Measurements from ENCODE around the gene HTR2C.
A peak's percentile ranks its signal among the peaks of the same experiment; 100 is the strongest.

HTR2C gene

DNA sequence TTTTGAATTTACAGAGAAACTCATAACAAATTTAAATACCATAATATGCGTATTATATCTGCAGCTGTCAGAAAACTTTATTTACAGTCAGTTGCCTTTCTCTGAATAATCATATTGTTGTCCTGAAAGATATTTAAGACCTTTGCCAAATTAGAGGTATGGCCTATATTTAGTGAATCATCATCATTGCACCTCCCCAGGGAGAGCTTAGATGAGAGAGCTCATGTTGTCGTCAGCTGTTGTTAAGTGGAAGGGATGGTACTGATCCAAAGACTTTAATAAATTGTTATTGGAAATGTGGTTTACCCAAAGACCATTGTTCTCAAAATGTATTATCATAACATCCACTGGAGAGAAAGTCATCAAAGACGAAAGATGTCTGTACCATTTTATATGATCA lies 128.6 kb downstream of the HTR2C start:
- Histone ChIP-seq H3K9ac (ENCODE audit: insufficient read length, low read depth) (no peak overlapping the region), H3K9me3 (ENCODE audit: insufficient read depth, low read length) (no peaks in the 10 kb centered on the region), H3K36me3 (ENCODE audit: insufficient read depth, insufficient read length, low read length) (no peaks in the 10 kb centered on the region), H3K27me3 (ENCODE audit: insufficient read depth, insufficient read length) (no peaks in the 10 kb centered on the region), H3K4me1 (ENCODE audit: insufficient read depth, insufficient read length) (no peaks in the 10 kb centered on the region), H3K4me3 (ENCODE audit: insufficient read length, low read depth) (no peak overlapping the region)
- TF ChIP-seq ZNF274 (IDR thresholded peaks at IDR 0.05; ENCODE audit: low read depth, low read length) (no peak), YY1 (IDR thresholded peaks at IDR 0.05; ENCODE audit: insufficient read depth, insufficient read length) (no peak), SUZ12 (IDR thresholded peaks at IDR 0.05; ENCODE audit: extremely low read depth, insufficient read depth, insufficient read length) (no peak)
- no peak for DNase-seq (ENCODE audit: low read depth, low spot score)

DNA sequence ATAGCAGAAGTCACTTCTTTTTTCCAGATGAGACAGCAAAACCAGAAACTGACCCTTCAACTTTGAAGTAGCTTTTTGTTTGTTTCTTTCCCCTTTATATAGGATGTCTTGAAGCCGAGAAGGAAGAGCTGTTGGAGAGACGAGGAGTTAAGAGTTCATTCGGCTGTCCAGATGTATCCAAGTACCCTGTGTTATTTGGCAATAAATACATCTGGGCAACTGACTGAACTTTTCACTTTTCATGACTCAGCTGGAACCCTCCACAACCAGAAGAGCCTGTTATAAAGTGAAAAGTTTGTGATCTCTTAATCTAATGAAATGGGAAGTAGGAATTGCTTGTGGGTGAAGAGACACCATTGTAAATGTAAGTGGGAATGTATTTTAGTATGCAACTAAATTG lies 131.2 kb downstream of the HTR2C start:
- H3K9ac ChIP-seq (ENCODE audit: insufficient read length, low read depth) = no peak overlapping the region
- DNase-seq (ENCODE audit: low read depth, low spot score) = no peak
- TF ChIP-seq ZNF274 (IDR thresholded peaks at IDR 0.05; ENCODE audit: low read depth, low read length) (no peak), YY1 (IDR thresholded peaks at IDR 0.05; ENCODE audit: insufficient read depth, insufficient read length) (no peak), SUZ12 (IDR thresholded peaks at IDR 0.05; ENCODE audit: extremely low read depth, insufficient read depth, insufficient read length) (no peak)
- no peak overlapping the region for H3K4me3 ChIP-seq (ENCODE audit: insufficient read length, low read depth)
- no peaks in the 10 kb centered on the region for H3K9me3 ChIP-seq (ENCODE audit: insufficient read depth, low read length)
- H3K36me3 ChIP-seq (ENCODE audit: insufficient read depth, insufficient read length, low read length) = no peaks in the 10 kb centered on the region
- H3K4me1 ChIP-seq (ENCODE audit: insufficient read depth, insufficient read length) = no peaks in the 10 kb centered on the region
- no peaks in the 10 kb centered on the region for H3K27me3 ChIP-seq (ENCODE audit: insufficient read depth, insufficient read length)

DNA sequence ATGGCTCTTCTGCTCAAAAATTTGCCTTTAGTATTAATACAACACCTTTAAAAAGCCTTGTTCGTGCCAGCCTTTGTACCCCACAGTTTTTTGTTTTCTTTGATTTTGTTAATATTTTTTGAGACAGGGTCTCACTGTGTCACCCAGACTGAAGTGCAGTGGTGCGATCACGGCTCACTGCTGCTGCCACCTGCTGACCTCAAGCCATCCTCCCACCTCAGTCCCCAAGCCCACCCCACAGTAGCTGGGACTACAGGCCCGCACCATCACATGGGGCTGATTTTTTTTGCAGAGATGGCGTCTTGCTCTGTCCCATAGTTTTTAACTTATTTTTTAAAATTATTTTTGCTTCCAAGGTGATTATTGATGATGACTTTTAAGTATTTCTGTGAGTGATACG lies 134.0 kb downstream of the HTR2C start:
- H3K36me3 ChIP-seq (ENCODE audit: insufficient read depth, insufficient read length, low read length) = no peaks in the 10 kb centered on the region

DNA sequence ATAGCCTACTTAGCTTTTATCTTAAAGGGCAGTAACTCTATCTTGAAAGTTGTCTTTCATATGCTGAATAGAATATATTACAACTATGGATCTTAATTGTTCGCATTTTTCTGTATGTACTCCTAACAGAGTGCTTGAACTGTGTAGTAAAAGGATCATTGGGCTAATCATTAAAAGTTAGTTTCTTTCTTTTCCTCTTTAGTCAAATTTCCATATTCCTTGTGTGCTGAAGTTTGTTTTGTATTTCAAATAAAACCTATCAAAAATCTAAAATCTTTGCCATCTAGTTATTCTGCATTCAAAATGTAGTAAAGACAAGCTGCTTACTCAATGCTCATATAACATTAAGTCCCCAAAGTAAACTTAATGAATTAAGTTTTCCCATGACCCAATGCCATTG lies 182.7 kb downstream of the HTR2C start:
- DNase-seq (ENCODE audit: low read depth, low spot score) = no peak
- H3K4me1 ChIP-seq (ENCODE audit: insufficient read depth, insufficient read length) = no peaks in the 10 kb centered on the region
- H3K9ac ChIP-seq (ENCODE audit: insufficient read length, low read depth) = no peak overlapping the region
- TF ChIP-seq YY1 (IDR thresholded peaks at IDR 0.05; ENCODE audit: insufficient read depth, insufficient read length) = no peak
- TF ChIP-seq SUZ12 (IDR thresholded peaks at IDR 0.05; ENCODE audit: extremely low read depth, insufficient read depth, insufficient read length) = no peak
- TF ChIP-seq ZNF274 (IDR thresholded peaks at IDR 0.05; ENCODE audit: low read depth, low read length) = no peak
- H3K36me3 ChIP-seq (ENCODE audit: insufficient read depth, insufficient read length, low read length) = no peaks in the 10 kb centered on the region
- no peaks in the 10 kb centered on the region for H3K27me3 ChIP-seq (ENCODE audit: insufficient read depth, insufficient read length)
- no peak overlapping the region for H3K4me3 ChIP-seq (ENCODE audit: insufficient read length, low read depth)
- H3K9me3 ChIP-seq (ENCODE audit: insufficient read depth, low read length) = peaks cover 8% of the 10 kb centered on the region

More for the DNA sequence above, 134.0 kb downstream of the HTR2C start:
- TF ChIP-seq YY1 (IDR thresholded peaks at IDR 0.05; ENCODE audit: insufficient read depth, insufficient read length) = no peak
- Histone ChIP-seq H3K4me3 (ENCODE audit: insufficient read length, low read depth) (no peak overlapping the region), H3K27me3 (ENCODE audit: insufficient read depth, insufficient read length) (no peaks in the 10 kb centered on the region), H3K4me1 (ENCODE audit: insufficient read depth, insufficient read length) (no peaks in the 10 kb centered on the region), H3K9ac (ENCODE audit: insufficient read length, low read depth) (no peak overlapping the region), H3K9me3 (ENCODE audit: insufficient read depth, low read length) (no peaks in the 10 kb centered on the region)
- no peak for DNase-seq (ENCODE audit: low read depth, low spot score)

DNA sequence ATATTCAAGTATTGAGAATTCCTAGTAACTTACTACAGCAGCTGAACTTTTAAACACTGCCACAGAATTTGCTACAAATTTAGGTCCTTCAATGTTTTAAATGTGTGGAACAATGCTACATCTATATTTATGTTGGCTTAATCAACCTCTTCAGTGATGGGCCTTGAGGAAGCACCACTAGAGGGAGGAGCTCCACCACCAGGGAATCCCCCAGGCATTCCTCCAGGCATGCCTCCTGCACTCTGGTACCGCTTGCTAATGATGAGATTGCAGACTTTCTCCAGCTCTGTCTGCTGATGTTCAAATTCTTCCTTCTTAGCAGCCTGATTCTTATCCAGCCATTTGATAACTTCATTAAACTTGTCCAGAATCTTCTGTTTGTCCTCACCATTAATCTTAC lies 190.8 kb downstream of the HTR2C start:
- Histone ChIP-seq H3K27me3 (ENCODE audit: insufficient read depth, insufficient read length) (no peaks in the 10 kb centered on the region), H3K4me3 (ENCODE audit: insufficient read length, low read depth) (no peak overlapping the region), H3K4me1 (ENCODE audit: insufficient read depth, insufficient read length) (no peaks in the 10 kb centered on the region), H3K36me3 (ENCODE audit: insufficient read depth, insufficient read length, low read length) (no peaks in the 10 kb centered on the region), H3K9me3 (ENCODE audit: insufficient read depth, low read length) (peaks cover 8% of the 10 kb centered on the region), H3K9ac (ENCODE audit: insufficient read length, low read depth) (no peak overlapping the region)
- TF ChIP-seq ZNF274 (IDR thresholded peaks at IDR 0.05; ENCODE audit: low read depth, low read length) = no peak
- TF ChIP-seq YY1 (IDR thresholded peaks at IDR 0.05; ENCODE audit: insufficient read depth, insufficient read length) = no peak
- TF ChIP-seq SUZ12 (IDR thresholded peaks at IDR 0.05; ENCODE audit: extremely low read depth, insufficient read depth, insufficient read length) = no peak
- DNase-seq (ENCODE audit: low read depth, low spot score) = peak; percentile 11

DNA sequence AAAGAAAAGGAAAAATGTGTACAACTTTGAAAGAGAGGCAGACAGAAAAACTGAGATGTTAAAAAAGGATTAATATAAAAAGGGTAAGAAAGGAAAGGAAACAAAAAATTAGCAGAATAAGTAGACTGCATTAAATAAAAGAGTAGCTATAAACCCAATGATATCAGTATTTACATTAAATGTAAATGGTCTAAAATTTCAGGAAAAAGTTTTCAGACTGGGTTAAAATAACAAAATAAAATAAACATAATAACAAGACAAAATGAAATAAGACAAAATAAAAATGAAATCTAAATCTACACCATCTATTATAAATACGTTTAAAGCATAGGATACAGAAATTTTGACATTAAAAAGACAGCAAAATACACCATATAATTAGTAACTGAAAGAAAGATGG lies 199.0 kb downstream of the HTR2C start:
- H3K9me3 ChIP-seq (ENCODE audit: insufficient read depth, low read length) = peaks cover 14% of the 10 kb centered on the region; the same call in 1 of the 2 replicates
- TF ChIP-seq SUZ12 (IDR thresholded peaks at IDR 0.05; ENCODE audit: extremely low read depth, insufficient read depth, insufficient read length) (no peak), YY1 (IDR thresholded peaks at IDR 0.05; ENCODE audit: insufficient read depth, insufficient read length) (no peak), ZNF274 (IDR thresholded peaks at IDR 0.05; ENCODE audit: low read depth, low read length) (no peak)
- no peaks in the 10 kb centered on the region for H3K36me3 ChIP-seq (ENCODE audit: insufficient read depth, insufficient read length, low read length)
- H3K9ac ChIP-seq (ENCODE audit: insufficient read length, low read depth) = no peak overlapping the region
- no peaks in the 10 kb centered on the region for H3K4me1 ChIP-seq (ENCODE audit: insufficient read depth, insufficient read length)
- no peak overlapping the region for H3K4me3 ChIP-seq (ENCODE audit: insufficient read length, low read depth)
- no peak for DNase-seq (ENCODE audit: low read depth, low spot score)
- no peaks in the 10 kb centered on the region for H3K27me3 ChIP-seq (ENCODE audit: insufficient read depth, insufficient read length)

DNA sequence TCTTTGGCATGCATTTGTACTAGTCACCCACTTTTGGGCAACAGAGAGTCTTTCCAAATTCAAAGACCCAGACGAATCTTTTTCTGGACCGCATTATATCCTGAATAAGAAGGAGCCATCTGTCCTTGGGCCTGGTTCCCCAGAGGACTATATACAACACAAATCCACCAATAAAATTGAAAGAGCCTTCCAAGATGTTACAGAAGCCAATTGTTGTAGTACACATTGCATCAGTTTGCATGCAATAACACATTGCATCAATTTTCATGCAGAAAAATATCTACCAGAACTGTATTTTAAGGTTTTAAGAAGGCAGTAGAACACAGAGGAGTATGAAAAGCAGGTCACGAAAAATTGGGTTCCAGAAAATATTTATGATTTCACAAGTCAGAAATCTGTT lies 203.2 kb downstream of the HTR2C start:
- no peaks in the 10 kb centered on the region for H3K4me1 ChIP-seq (ENCODE audit: insufficient read depth, insufficient read length)
- peaks cover 14% of the 10 kb centered on the region; the same call in 1 of the 2 replicates for H3K9me3 ChIP-seq (ENCODE audit: insufficient read depth, low read length)
- H3K27me3 ChIP-seq (ENCODE audit: insufficient read depth, insufficient read length) = no peaks in the 10 kb centered on the region
- TF ChIP-seq SUZ12 (IDR thresholded peaks at IDR 0.05; ENCODE audit: extremely low read depth, insufficient read depth, insufficient read length) (no peak), YY1 (IDR thresholded peaks at IDR 0.05; ENCODE audit: insufficient read depth, insufficient read length) (no peak), ZNF274 (IDR thresholded peaks at IDR 0.05; ENCODE audit: low read depth, low read length) (no peak)
- no peak overlapping the region for H3K4me3 ChIP-seq (ENCODE audit: insufficient read length, low read depth)
- no peak for DNase-seq (ENCODE audit: low read depth, low spot score)
- no peak overlapping the region for H3K9ac ChIP-seq (ENCODE audit: insufficient read length, low read depth)
- H3K36me3 ChIP-seq (ENCODE audit: insufficient read depth, insufficient read length, low read length) = no peaks in the 10 kb centered on the region

DNA sequence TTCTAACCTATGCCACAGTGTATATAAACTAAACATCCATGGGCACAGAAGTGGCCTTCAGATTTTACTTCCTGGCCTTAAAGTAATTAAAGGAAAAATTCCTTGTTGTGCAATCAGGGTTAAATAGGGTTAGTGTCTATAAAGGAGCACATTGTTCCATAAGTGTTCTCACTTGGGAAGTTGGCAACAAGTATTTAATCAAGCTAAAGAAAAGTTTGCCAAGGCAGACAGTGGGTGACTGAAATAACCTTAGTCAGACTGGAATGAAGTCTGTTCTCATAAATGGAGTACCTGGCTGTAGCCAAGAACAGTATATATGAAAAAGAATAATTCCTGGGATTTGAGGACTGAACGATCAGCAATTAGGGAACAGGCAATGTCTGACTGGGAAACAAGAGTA lies 213.6 kb downstream of the HTR2C start:
- H3K9me3 ChIP-seq (ENCODE audit: insufficient read depth, low read length) = no peaks in the 10 kb centered on the region
- no peaks in the 10 kb centered on the region for H3K4me1 ChIP-seq (ENCODE audit: insufficient read depth, insufficient read length)
- no peak overlapping the region for H3K4me3 ChIP-seq (ENCODE audit: insufficient read length, low read depth)
- no peak for DNase-seq (ENCODE audit: low read depth, low spot score)
- no peak overlapping the region for H3K9ac ChIP-seq (ENCODE audit: insufficient read length, low read depth)
- H3K27me3 ChIP-seq (ENCODE audit: insufficient read depth, insufficient read length) = no peaks in the 10 kb centered on the region
- no peak for TF ChIP-seq YY1 (IDR thresholded peaks at IDR 0.05; ENCODE audit: insufficient read depth, insufficient read length)
- TF ChIP-seq ZNF274 (IDR thresholded peaks at IDR 0.05; ENCODE audit: low read depth, low read length) = no peak
- TF ChIP-seq SUZ12 (IDR thresholded peaks at IDR 0.05; ENCODE audit: extremely low read depth, insufficient read depth, insufficient read length) = no peak
- H3K36me3 ChIP-seq (ENCODE audit: insufficient read depth, insufficient read length, low read length) = no peaks in the 10 kb centered on the region
